Stomach (tissue), 9 donors: ENCODE results near the gene THADA. TPM values are rescaled to one million over a fixed set of nuclear protein-coding genes. Genes with fewer than 3 reads are reported as not detected.

ENCODE experiments used
- DNase-seq, 2 donors: peaks; one replicate each; pipeline versions ENCODE4 v3.0.0 to v3.0.0-alpha.2; 2013 to 2019
- H3K27ac ChIP-seq, 5 donors: fragments of 200-600 bp in 4 of 5; sonication (generic) in 4 of 5; one replicate each; pipeline ENCODE4 v1.5.1; 2013 to 2019; ENCODE audit warnings: mild to moderate bottlenecking in 1 of 5, moderate library complexity in 1 of 5
- H3K27me3 ChIP-seq, 3 donors: fragments of 200-600 bp; sonication (generic); one replicate each; pipeline ENCODE4 v1.5.1; 2017 to 2019; ENCODE audit warnings: mixed run types in 1 of 3
- H3K36me3 ChIP-seq, 4 donors: fragments of 200-600 bp; sonication (generic); 1 replicate in 3 of 4; 2 replicates in 1 of 4; pipeline ENCODE4 v1.5.1; 2016 to 2019
- H3K4me1 ChIP-seq, 4 donors: fragments of 200-600 bp; sonication (generic); one replicate each; pipeline ENCODE4 v1.5.1; 2016 to 2019
- H3K4me3 ChIP-seq, 4 donors: fragments of 200-600 bp; sonication (generic) in 3 of 4; one replicate each; pipeline ENCODE4 v1.5.1; 2016 to 2019; ENCODE audit warnings: mild to moderate bottlenecking in 1 of 4
- H3K9me3 ChIP-seq, 4 donors: fragments of 200-600 bp; sonication (generic); one replicate each; pipeline ENCODE4 v1.5.1; 2016 to 2019
- EP300 ChIP-seq: sonication (generic); formaldehyde crosslinking; IDR thresholded peaks from one replicate; pipeline ENCODE4 v1.6.1; 2017; ENCODE audit warnings: antibody characterized with exemption
- POLR2A ChIP-seq, 4 donors: fragments of 450-650 bp; IDR thresholded peaks; one replicate each; pipeline ENCODE4 v1.6.1; 2016; ENCODE audit warnings: antibody characterized with exemption in 4 of 4, control low read depth in 2 of 4, mild to moderate bottlenecking in 1 of 4, moderate library complexity in 1 of 4
- POLR2AphosphoS5 ChIP-seq, 3 donors: sonication (generic); formaldehyde crosslinking; IDR thresholded peaks; one replicate each; pipeline ENCODE4 v1.6.1; 2016; ENCODE audit warnings: antibody characterized with exemption in 3 of 3
- WGBS, 5 donors: extraction: QIAGEN DNeasy Blood & Tissue Kit in 3 of 5; methylation state at CpG; one replicate each; pipeline versions ENCODE4 v1.1.5 to v1.1.7; 2013 to 2018; 5-methylcytosine and 5-hydroxymethylcytosine counted together
- intact Hi-C: fragments of 100-400 bp; cut with DNase I; formaldehyde crosslinking; loops from one replicate; pipeline ENCODE4 v1.15.1; 2023; ENCODE audit warnings: low total_unique reads
- polyA plus RNA-seq, 3 donors: library from polyadenylated mRNA; stranded (reverse); fragments of 200-250 nt; gene quantifications; one replicate each; pipeline ENCODE4 v1.2.3, GENCODE V29; 2013
- total RNA-seq, 5 donors: library from RNA; depleted of rRNA; stranded (reverse); fragments of >200 nt; gene quantifications; one replicate each; pipeline versions ENCODE4 v1.1.0 to v1.2.3, GENCODE V29; 2014 to 2016
- TF ChIP-seq, protein P1 (sequence below), 7 experiments: fragments of 450-650 bp in 4 of 7; fragments of 200-600 bp in 3 of 7; sonication (generic) in 3 of 7; IDR thresholded peaks; one replicate each; pipeline ENCODE4 v1.5.1; 2016 to 2019; ENCODE audit warnings: antibody characterized with exemption in 7 of 7, control low read depth in 2 of 7, mild to moderate bottlenecking in 1 of 7
- donor health status: healthy with polysubstance abuse.
- donor health status: Bipolar disorder and iron deficiency.
- donor health status: healthy.

Gene THADA
- total and polyA plus RNA-seq, 8 donors, result 8.0 to 109 (median 31.9) TPM

GRCh38 chr2:43370146-43370545 is 225.7 kb downstream of the THADA start:
- H3K4me1 ChIP-seq, result peaks cover 13 to 35% (median 17%) of the 10 kb centered on the region in 4 donors
- intact Hi-C loops, result no loop called here
- no peak for DNase-seq

GRCh38 chr2:43368483-43369385 is 227.1 kb downstream of the THADA start:
- peak overlapping the region in 2 of 5 donors; percentile 23 to 51 for H3K27ac ChIP-seq
- no peaks in the 10 kb centered on the region for H3K27me3 ChIP-seq
- TF ChIP-seq EP300 (no peak), POLR2A (IDR thresholded peaks at IDR 0.05) (no peak), POLR2AphosphoS5 (IDR thresholded peaks at IDR 0.05) (no peak)
- TF ChIP-seq, protein P1, sequence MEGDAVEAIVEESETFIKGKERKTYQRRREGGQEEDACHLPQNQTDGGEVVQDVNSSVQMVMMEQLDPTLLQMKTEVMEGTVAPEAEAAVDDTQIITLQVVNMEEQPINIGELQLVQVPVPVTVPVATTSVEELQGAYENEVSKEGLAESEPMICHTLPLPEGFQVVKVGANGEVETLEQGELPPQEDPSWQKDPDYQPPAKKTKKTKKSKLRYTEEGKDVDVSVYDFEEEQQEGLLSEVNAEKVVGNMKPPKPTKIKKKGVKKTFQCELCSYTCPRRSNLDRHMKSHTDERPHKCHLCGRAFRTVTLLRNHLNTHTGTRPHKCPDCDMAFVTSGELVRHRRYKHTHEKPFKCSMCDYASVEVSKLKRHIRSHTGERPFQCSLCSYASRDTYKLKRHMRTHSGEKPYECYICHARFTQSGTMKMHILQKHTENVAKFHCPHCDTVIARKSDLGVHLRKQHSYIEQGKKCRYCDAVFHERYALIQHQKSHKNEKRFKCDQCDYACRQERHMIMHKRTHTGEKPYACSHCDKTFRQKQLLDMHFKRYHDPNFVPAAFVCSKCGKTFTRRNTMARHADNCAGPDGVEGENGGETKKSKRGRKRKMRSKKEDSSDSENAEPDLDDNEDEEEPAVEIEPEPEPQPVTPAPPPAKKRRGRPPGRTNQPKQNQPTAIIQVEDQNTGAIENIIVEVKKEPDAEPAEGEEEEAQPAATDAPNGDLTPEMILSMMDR (IDR thresholded peaks at IDR 0.05), result no peak
- peaks cover 13 to 35% (median 17%) of the 10 kb centered on the region in 4 donors for H3K4me1 ChIP-seq
- no peak for DNase-seq
- intact Hi-C loops, result no loop called here
- no peak overlapping the region for H3K4me3 ChIP-seq
- WGBS, 5 donors, result 73 to 87% (median 78%) methylated on average over 5 of the region's 5 CpGs
- H3K36me3 ChIP-seq, result no peaks in the 10 kb centered on the region
- no peaks in the 10 kb centered on the region for H3K9me3 ChIP-seq

More at GRCh38 chr2:43370146-43370545, 225.7 kb downstream of the THADA start:
- TF ChIP-seq POLR2AphosphoS5 (IDR thresholded peaks at IDR 0.05), result no peak
- TF ChIP-seq POLR2A (IDR thresholded peaks at IDR 0.05), result no peak
- TF ChIP-seq, protein P1 (IDR thresholded peaks at IDR 0.05), result no peak
- no peak for TF ChIP-seq EP300
- Histone ChIP-seq H3K27ac (peak overlapping the region in 2 of 5 donors; percentile 23 to 51), H3K4me3 (no peak overlapping the region), H3K9me3 (no peaks in the 10 kb centered on the region), H3K36me3 (no peaks in the 10 kb centered on the region), H3K27me3 (no peaks in the 10 kb centered on the region)
- WGBS, 5 donors, result 54 to 71% (median 68%) methylated on average over 4 of the region's 4 CpGs

DNA sequence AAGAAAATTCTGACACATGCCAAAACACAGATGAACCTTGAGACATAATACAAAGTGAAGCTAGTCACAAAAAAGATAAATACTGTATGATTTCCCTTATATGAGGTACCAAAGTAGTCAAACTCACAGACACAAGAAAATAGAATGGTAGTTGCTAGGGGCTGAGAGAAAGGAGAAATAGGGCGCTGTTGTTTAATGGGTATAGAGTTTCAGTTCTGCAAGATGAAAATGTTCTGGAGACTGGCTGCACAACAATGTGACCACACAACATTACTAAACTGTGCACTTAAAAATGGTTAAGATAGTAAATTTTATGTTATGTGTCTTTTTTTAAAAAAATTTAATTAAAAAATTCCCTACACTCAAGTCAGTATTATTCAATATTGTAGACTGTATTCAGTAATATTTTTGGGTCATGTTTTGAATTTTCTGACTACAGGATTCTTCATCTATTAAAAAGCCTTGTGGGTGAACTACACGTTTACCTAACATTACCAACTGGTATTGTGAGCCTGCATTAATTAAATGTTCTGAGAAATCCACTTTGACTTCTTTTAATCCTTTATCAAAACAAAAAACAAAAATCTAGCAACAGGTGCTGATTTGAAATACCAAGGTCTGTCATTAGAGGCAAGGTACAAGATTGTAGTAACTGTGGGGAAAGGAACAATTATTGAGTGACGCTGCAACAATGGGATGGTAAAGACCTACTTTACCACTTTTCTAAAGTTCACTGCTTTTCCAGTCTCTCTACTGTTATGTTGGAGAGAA is 228.6 kb downstream of the THADA start:
- H3K4me1 ChIP-seq, result peaks cover 9 to 28% (median 17%) of the 10 kb centered on the region in 4 donors
- no peaks in the 10 kb centered on the region for H3K36me3 ChIP-seq
- no peak overlapping the region for H3K4me3 ChIP-seq
- TF ChIP-seq POLR2A (IDR thresholded peaks at IDR 0.05), result no peak
- TF ChIP-seq, protein P1 (IDR thresholded peaks at IDR 0.05), result no peak
- TF ChIP-seq EP300, result no peak
- no peak for TF ChIP-seq POLR2AphosphoS5 (IDR thresholded peaks at IDR 0.05)
- DNase-seq, result no peak
- no peaks in the 10 kb centered on the region for H3K27me3 ChIP-seq
- H3K27ac ChIP-seq, result no peak overlapping the region
- intact Hi-C loops, result no loop called here
- no peaks in the 10 kb centered on the region for H3K9me3 ChIP-seq
- WGBS, 5 donors, result 95 to 97% (median 96%) methylated on average over 3 of the region's 3 CpGs

DNA sequence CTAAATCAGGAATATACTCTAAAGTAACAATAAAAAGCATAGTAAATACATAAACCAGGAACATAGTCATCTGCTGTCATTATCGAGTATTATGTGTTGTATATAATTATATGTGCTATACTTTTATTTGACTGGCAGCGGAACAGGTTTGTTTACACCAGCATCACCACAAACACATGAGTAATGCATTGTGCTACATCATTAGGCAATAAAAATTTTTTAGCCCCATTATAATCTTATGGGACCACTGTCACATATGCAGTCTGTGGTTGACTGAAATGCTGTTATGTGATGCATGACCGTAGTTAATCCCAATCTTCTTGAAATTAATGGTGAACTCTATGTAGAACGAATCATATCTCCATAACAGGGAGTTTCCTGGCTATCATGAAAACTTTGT is 232.7 kb downstream of the THADA start:
- WGBS, 5 donors, result 82 to 90% (median 87%) methylated on average over 4 of the region's 4 CpGs
- intact Hi-C loops, result no loop called here
- H3K4me3 ChIP-seq, result no peak overlapping the region
- H3K27ac ChIP-seq, result no peak overlapping the region
- TF ChIP-seq, protein P1 (IDR thresholded peaks at IDR 0.05), result no peak
- TF ChIP-seq EP300, result no peak
- no peak for TF ChIP-seq POLR2AphosphoS5 (IDR thresholded peaks at IDR 0.05)
- TF ChIP-seq POLR2A (IDR thresholded peaks at IDR 0.05), result no peak
- H3K9me3 ChIP-seq, result no peaks in the 10 kb centered on the region
- no peaks in the 10 kb centered on the region for H3K36me3 ChIP-seq
- H3K4me1 ChIP-seq, result peaks cover 0 to 33% (median 16%) of the 10 kb centered on the region in 4 donors
- H3K27me3 ChIP-seq, result no peaks in the 10 kb centered on the region
- DNase-seq, result no peak
